SIG-M5 treated with dmso at 0.1 percent for 504 hours (cell line): ENCODE measurements around the gene LMNA.

Experiments used
- DNase-seq: peaks from one replicate; lab custom pipeline; 2025; ENCODE audit not compliant: unreplicated experiment; lab: John Stamatoyannopoulos, UW

LMNA gene

GRCh38 chr1:156138458-156138867 is 24.0 kb downstream of the LMNA start:
- no peak for DNase-seq

- no peak for DNase-seq
Observed at GRCh38 chr1:156140879-156141707, 26.6 kb downstream of the LMNA start.

- no peak for DNase-seq
Observed at GRCh38 chr1:156143765-156144489, 29.4 kb downstream of the LMNA start.

GRCh38 chr1:156144742-156145141 is 30.2 kb downstream of the LMNA start:
- DNase-seq: no peak

GRCh38 chr1:156145650-156146019 is 31.1 kb downstream of the LMNA start:
- no peak for DNase-seq

GRCh38 chr1:156146020-156146768 is 31.7 kb downstream of the LMNA start:
- peak; percentile 94 for DNase-seq

GRCh38 chr1:156146769-156147405 is 32.4 kb downstream of the LMNA start:
- DNase-seq: no peak

GRCh38 chr1:156148216-156148615 is 33.7 kb downstream of the LMNA start:
- peak; percentile 87 for DNase-seq

- no peak for DNase-seq
Observed at GRCh38 chr1:156149374-156150332, 35.1 kb downstream of the LMNA start.

- DNase-seq: no peak
Observed at GRCh38 chr1:156150333-156151011, 36.0 kb downstream of the LMNA start.

GRCh38 chr1:156151093-156151688 is 36.7 kb downstream of the LMNA start:
- DNase-seq: peak; percentile 83

- DNase-seq: no peak
Observed at GRCh38 chr1:156152628-156153027, 38.1 kb downstream of the LMNA start.

GRCh38 chr1:156153362-156153761 is 38.9 kb downstream of the LMNA start, which contains the start of gene SEMA4A:
SEMA4A (plus strand) TSS chr1:156153585; CDS start chr1:156154579, 994 bp downstream.
- peak; percentile 29 for DNase-seq

- DNase-seq: peak; percentile 99
Observed at GRCh38 chr1:156154317-156154749, 39.8 kb downstream of the LMNA start.

- DNase-seq: peak; percentile 27
Observed at GRCh38 chr1:156155756-156156510, 41.4 kb downstream of the LMNA start.

- DNase-seq: no peak
Observed at GRCh38 chr1:156157506-156157905, 43.0 kb downstream of the LMNA start.

GRCh38 chr1:156157966-156158365 is 43.5 kb downstream of the LMNA start:
- no peak for DNase-seq
